ENCODE data around the gene OR8G1. TPM values are rescaled to one million over a fixed set of nuclear protein-coding genes. Genes with fewer than 3 reads are reported as not detected.

The OR8G1 gene
- polyA plus RNA-seq, 1 experiment: not detected

- DNase-seq (ENCODE audit: low read depth, low spot score): peak; percentile 58
- H3K27me3 ChIP-seq (ENCODE audit: control insufficient read depth, insufficient read depth, low read length): no peaks in the 10 kb centered on the region
- CTCF ChIA-PET: interaction anchor here (0.6 kb wide), 1 partner anchor 124 kb away, joined by 4 read pairs; no protein-coding TSS in a partner anchor
These were observed 35.2 kb downstream of the OR8G1 start for GRCh38 chr11:124276081-124276480.

GRCh38 chr11:124277207-124277606 is 36.3 kb downstream of the OR8G1 start:
- CTCF ChIA-PET: interaction anchor here (1.6 kb wide), 1 partner anchor 208 kb away, joined by 5 read pairs; no protein-coding TSS in a partner anchor

More at GRCh38 chr11:124276081-124276480, 35.2 kb downstream of the OR8G1 start:
- TF ChIP-seq, protein P1, sequence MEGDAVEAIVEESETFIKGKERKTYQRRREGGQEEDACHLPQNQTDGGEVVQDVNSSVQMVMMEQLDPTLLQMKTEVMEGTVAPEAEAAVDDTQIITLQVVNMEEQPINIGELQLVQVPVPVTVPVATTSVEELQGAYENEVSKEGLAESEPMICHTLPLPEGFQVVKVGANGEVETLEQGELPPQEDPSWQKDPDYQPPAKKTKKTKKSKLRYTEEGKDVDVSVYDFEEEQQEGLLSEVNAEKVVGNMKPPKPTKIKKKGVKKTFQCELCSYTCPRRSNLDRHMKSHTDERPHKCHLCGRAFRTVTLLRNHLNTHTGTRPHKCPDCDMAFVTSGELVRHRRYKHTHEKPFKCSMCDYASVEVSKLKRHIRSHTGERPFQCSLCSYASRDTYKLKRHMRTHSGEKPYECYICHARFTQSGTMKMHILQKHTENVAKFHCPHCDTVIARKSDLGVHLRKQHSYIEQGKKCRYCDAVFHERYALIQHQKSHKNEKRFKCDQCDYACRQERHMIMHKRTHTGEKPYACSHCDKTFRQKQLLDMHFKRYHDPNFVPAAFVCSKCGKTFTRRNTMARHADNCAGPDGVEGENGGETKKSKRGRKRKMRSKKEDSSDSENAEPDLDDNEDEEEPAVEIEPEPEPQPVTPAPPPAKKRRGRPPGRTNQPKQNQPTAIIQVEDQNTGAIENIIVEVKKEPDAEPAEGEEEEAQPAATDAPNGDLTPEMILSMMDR (IDR thresholded peaks at IDR 0.05; ENCODE audit: low read depth, low read length): no peak
- no peak overlapping the region for H3K27ac ChIP-seq (ENCODE audit: low read depth, low read length)
- POLR2A ChIA-PET: no interaction called here
- no peaks in the 10 kb centered on the region; the same call in 1 of the 2 replicates for H3K9me3 ChIP-seq (ENCODE audit: control insufficient read depth, insufficient read depth, low read length)
- no peak overlapping the region for H3K4me3 ChIP-seq (ENCODE audit: low read depth, low read length)

DNA sequence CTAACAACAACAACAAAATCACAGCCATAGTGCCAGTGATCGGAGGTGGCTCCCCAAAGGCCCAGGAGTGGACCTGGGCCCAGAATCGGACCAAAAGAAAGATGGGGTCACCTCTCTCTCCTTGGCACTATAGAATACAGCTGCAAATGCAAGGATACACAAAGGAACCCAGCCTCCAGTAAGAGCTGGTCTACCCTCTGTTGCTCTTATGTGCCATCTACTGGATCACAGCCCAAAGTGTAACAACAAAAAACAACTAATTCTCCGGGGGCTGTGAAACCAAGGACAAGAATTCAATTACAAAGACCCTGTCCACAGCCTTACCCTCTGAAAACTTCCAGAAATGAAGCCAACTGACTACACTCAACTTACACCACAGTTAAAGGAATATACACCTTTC is 36.9 kb downstream of the OR8G1 start:
- H3K27ac ChIP-seq (ENCODE audit: low read depth, low read length): no peak overlapping the region
- no peaks in the 10 kb centered on the region; the same call in 1 of the 2 replicates for H3K9me3 ChIP-seq (ENCODE audit: control insufficient read depth, insufficient read depth, low read length)
- H3K4me3 ChIP-seq (ENCODE audit: low read depth, low read length): no peak overlapping the region
- H3K27me3 ChIP-seq (ENCODE audit: control insufficient read depth, insufficient read depth, low read length): no peaks in the 10 kb centered on the region
- DNase-seq (ENCODE audit: low read depth, low spot score): no peak
- TF ChIP-seq, protein P1 (IDR thresholded peaks at IDR 0.05; ENCODE audit: low read depth, low read length): no peak
- ChIA-PET CTCF (interaction anchor here (1.0 to 1.6 kb wide), 2 partner anchors 206 to 208 kb away, joined by 3 to 5 read pairs; no protein-coding TSS in a partner anchor), POLR2A (no interaction called here)

More at GRCh38 chr11:124277207-124277606, 36.3 kb downstream of the OR8G1 start:
- no peak for DNase-seq (ENCODE audit: low read depth, low spot score)
- Histone ChIP-seq H3K4me3 (ENCODE audit: low read depth, low read length) (no peak overlapping the region), H3K9me3 (ENCODE audit: control insufficient read depth, insufficient read depth, low read length) (no peaks in the 10 kb centered on the region; the same call in 1 of the 2 replicates), H3K27me3 (ENCODE audit: control insufficient read depth, insufficient read depth, low read length) (no peaks in the 10 kb centered on the region), H3K27ac (ENCODE audit: low read depth, low read length) (no peak overlapping the region)
- TF ChIP-seq, protein P1 (IDR thresholded peaks at IDR 0.05; ENCODE audit: low read depth, low read length): no peak
- POLR2A ChIA-PET: no interaction called here

GRCh38 chr11:124278261-124278660 is 37.4 kb downstream of the OR8G1 start:
- no peak overlapping the region for H3K27ac ChIP-seq (ENCODE audit: low read depth, low read length)
- no peak overlapping the region for H3K4me3 ChIP-seq (ENCODE audit: low read depth, low read length)
- no peaks in the 10 kb centered on the region; the same call in 1 of the 2 replicates for H3K9me3 ChIP-seq (ENCODE audit: control insufficient read depth, insufficient read depth, low read length)
- TF ChIP-seq, protein P1 (IDR thresholded peaks at IDR 0.05; ENCODE audit: low read depth, low read length): no peak
- DNase-seq (ENCODE audit: low read depth, low spot score): no peak
- POLR2A ChIA-PET: no interaction called here
- CTCF ChIA-PET: interaction anchor here (1.0 to 1.6 kb wide), 2 partner anchors 206 to 209 kb away, joined by 3 to 5 read pairs; no protein-coding TSS in a partner anchor
- H3K27me3 ChIP-seq (ENCODE audit: control insufficient read depth, insufficient read depth, low read length): no peaks in the 10 kb centered on the region

GRCh38 chr11:124285610-124286344 is 44.9 kb downstream of the OR8G1 start:
- H3K9me3 ChIP-seq (ENCODE audit: control insufficient read depth, insufficient read depth, low read length): no peaks in the 10 kb centered on the region
- TF ChIP-seq, protein P1 (IDR thresholded peaks at IDR 0.05; ENCODE audit: low read depth, low read length): no peak
- H3K4me3 ChIP-seq (ENCODE audit: low read depth, low read length): no peak overlapping the region
- peak; percentile 59 for DNase-seq (ENCODE audit: low read depth, low spot score)
- ChIA-PET POLR2A (interaction anchor here (1.0 kb wide), 1 partner anchor 171 kb away, joined by 3 read pairs; the partner anchor contains the start of gene VWA5A), CTCF (no interaction called here)
- H3K27ac ChIP-seq (ENCODE audit: low read depth, low read length): no peak overlapping the region
- H3K27me3 ChIP-seq (ENCODE audit: control insufficient read depth, insufficient read depth, low read length): no peaks in the 10 kb centered on the region
